GM10248 (cell line): ENCODE measurements around the gene CCDC175.

Experiments
- CTCF ChIA-PET: fragments of 300-600 bp; sonication (Branson Sonifier 250); formaldehyde crosslinking; extraction: SDS; loops from one replicate; lab custom pipeline; 2021; ENCODE audit warnings: antibody characterized with exemption; lab: Yijun Ruan, JAX
- POLR2A ChIA-PET: fragments of 350-650 bp; sonication (Branson Sonifier 250); formaldehyde crosslinking; extraction: SDS; loops from one replicate; lab custom pipeline; 2020; ENCODE audit warnings: antibody characterized with exemption; lab: Yijun Ruan, JAX
- DNase-seq: peaks from one replicate; pipeline ENCODE4 v3.0.0; 2012; ENCODE audit errors: extremely low spot score
- CTCF ChIP-seq: IDR thresholded peaks from 2 replicates; pipeline ENCODE4 v1.5.1; 2012; ENCODE audit warnings: mild to moderate bottlenecking, low read depth; ENCODE audit errors: extremely low read depth, missing control alignments, control extremely low read depth

Gene CCDC175

GRCh38 chr14:59543873-59544272 is 32.7 kb downstream of the CCDC175 start:
- ChIA-PET CTCF (interaction anchor here (1.4 to 2.0 kb wide), 3 partner anchors 16 to 33 kb away, joined by 3 to 5 read pairs (median 3); partner anchors contain the start of gene CCDC175), POLR2A (no interaction called here)
- no peak for TF ChIP-seq CTCF
- no peak for DNase-seq

- POLR2A ChIA-PET: no interaction called here
- CTCF ChIA-PET: interaction anchor here (1.0 kb wide), 1 partner anchor 35 kb away, joined by 3 read pairs; the partner anchor contains the start of gene CCDC175
- TF ChIP-seq CTCF: no peak
- DNase-seq: no peak
These were observed 34.9 kb downstream of the CCDC175 start for GRCh38 chr14:59541731-59542130.

GRCh38 chr14:59540852-59541251 is 35.8 kb downstream of the CCDC175 start:
- CTCF ChIA-PET: no interaction called here
- POLR2A ChIA-PET: no interaction called here
- no peak for DNase-seq
- TF ChIP-seq CTCF: no peak

GRCh38 chr14:59538936-59539335 is 37.7 kb downstream of the CCDC175 start:
- CTCF ChIA-PET: interaction anchor here (0.7 kb wide), 1 partner anchor 44 kb away, joined by 3 read pairs; no protein-coding TSS in a partner anchor
- DNase-seq: no peak
- POLR2A ChIA-PET: no interaction called here
- no peak for TF ChIP-seq CTCF

GRCh38 chr14:59537476-59537875 is 39.1 kb downstream of the CCDC175 start:
- TF ChIP-seq CTCF: no peak
- POLR2A ChIA-PET: no interaction called here
- CTCF ChIA-PET: no interaction called here
- DNase-seq: no peak

- no peak for TF ChIP-seq CTCF
- CTCF ChIA-PET: no interaction called here
- POLR2A ChIA-PET: no interaction called here
- DNase-seq: no peak
These were observed 42.1 kb downstream of the CCDC175 start for GRCh38 chr14:59534361-59534987.
